OCI-LY7 (cell line): ENCODE data around the gene SNX9. TPM values are rescaled to one million over a fixed set of nuclear protein-coding genes. Genes with fewer than 3 reads are reported as not detected.

Experiments used
- BruUV-seq: library from RNA; stranded (reverse); fragments of 400-500 nt; replicated peaks from 2 replicates; lab custom pipeline; 2021; lab: Mats Ljungman, UMichigan
- CTCF ChIA-PET: fragments of 300-600 bp; sonication (Branson Sonifier 250); formaldehyde crosslinking; loops from one replicate; lab custom pipeline; 2022; ENCODE audit warnings: antibody characterized with exemption; ENCODE audit not compliant: unreplicated experiment; lab: Charles Lee
- POLR2A ChIA-PET: fragments of 300-600 bp; sonication (Branson Sonifier 250); formaldehyde crosslinking; loops from one replicate; lab custom pipeline; 2022; ENCODE audit warnings: antibody characterized with exemption; lab: Charles Lee
- DNase-seq: peaks from one replicate; pipeline ENCODE4 v3.0.0-alpha.2; 2015; ENCODE audit warnings: low spot score
- H2AFZ ChIP-seq: fragments of 200-600 bp; sonication (generic), shearing (Covaris generic); 2 replicates; pipeline ENCODE4 v1.6.1; 2014; ENCODE audit warnings: mild to moderate bottlenecking, antibody characterized with exemption, low read length, moderate library complexity
- H3K27ac ChIP-seq: fragments of 200-600 bp; sonication (generic); 2 replicates; pipeline ENCODE4 v1.5.1; 2014; ENCODE audit warnings: mixed run types, low read depth, mild to moderate bottlenecking, moderate library complexity, low read length, inconsistent platforms; ENCODE audit not compliant: poor library complexity, severe bottlenecking
- H3K36me3 ChIP-seq: fragments of 200-600 bp; sonication (generic); 2 replicates; pipeline ENCODE4 v1.6.1; 2014; ENCODE audit warnings: mild to moderate bottlenecking, antibody characterized with exemption, low read length, moderate library complexity, mixed read lengths; ENCODE audit not compliant: insufficient read depth
- H3K4me1 ChIP-seq: fragments of 200-600 bp; sonication (generic); 2 replicates; pipeline ENCODE4 v1.5.1; 2014; ENCODE audit warnings: mild to moderate bottlenecking, low read length; ENCODE audit not compliant: insufficient read depth, poor library complexity, severe bottlenecking
- H3K4me2 ChIP-seq: fragments of 200-600 bp; sonication (generic); 2 replicates; pipeline ENCODE4 v1.6.1; 2014; ENCODE audit warnings: mild to moderate bottlenecking, low read length
- H3K4me3 ChIP-seq: fragments of 200-600 bp; sonication (generic); 2 replicates; pipeline ENCODE4 v1.5.1; 2014; ENCODE audit warnings: mild to moderate bottlenecking, low read depth, low read length; ENCODE audit not compliant: poor library complexity, severe bottlenecking
- H3K79me2 ChIP-seq: fragments of 200-600 bp; sonication (generic); 2 replicates; pipeline ENCODE4 v1.6.1; 2016; ENCODE audit warnings: low read depth, mild to moderate bottlenecking, low read length, moderate library complexity, mixed read lengths; ENCODE audit not compliant: insufficient read depth
- H3K9me2 ChIP-seq: fragments of 200-600 bp; sonication (generic); 2 replicates; pipeline ENCODE4 v1.6.1; 2016; ENCODE audit warnings: mild to moderate bottlenecking, low read length, mixed read lengths; ENCODE audit not compliant: insufficient read depth
- H3K9me3 ChIP-seq: fragments of 200-600 bp; sonication (generic); 2 replicates; pipeline ENCODE4 v1.6.1; 2014; ENCODE audit warnings: mild to moderate bottlenecking, mixed run types, low read length, mixed read lengths
- H4K20me1 ChIP-seq: fragments of 200-600 bp; sonication (generic); 2 replicates; pipeline ENCODE4 v1.6.1; 2014; ENCODE audit warnings: mild to moderate bottlenecking, antibody characterized with exemption, low read length, moderate library complexity, mixed read lengths; ENCODE audit not compliant: insufficient read depth
- CTCF ChIP-seq: fragments of 200-600 bp; sonication (generic); conservative IDR thresholded peaks from 2 replicates; pipeline ENCODE4 v1.5.1; 2014; ENCODE audit warnings: mild to moderate bottlenecking, antibody characterized with exemption, low read length, moderate library complexity, mixed read lengths
- EZH2phosphoT487 ChIP-seq: fragments of 200-600 bp; sonication (generic); IDR thresholded peaks from 2 replicates; pipeline ENCODE4 v1.6.1; 2018; ENCODE audit warnings: low read depth, borderline replicate concordance, mild to moderate bottlenecking, mixed run types, antibody characterized with exemption, low read length, moderate library complexity, mixed read lengths
- intact Hi-C: fragments of 100-400 bp; cut with micrococcal nuclease; formaldehyde crosslinking; loops from one replicate; pipeline ENCODE4 v1.10.0; 2022; ENCODE audit not compliant: unreplicated experiment
- total RNA-seq, 2 experiments: library from RNA; depleted of rRNA in 1 of 2; stranded (reverse); fragments of >200 nt in 1 of 2; shearing (Covaris generic) in 1 of 2; gene quantifications; 2 replicates each; pipeline ENCODE4 v1.2.3, GENCODE V29; 2014 to 2022

SNX9 gene
- total RNA-seq, 2 experiments from 2014 or later = not detected

GRCh38 chr6:157865249-157865648 is 42.2 kb downstream of the SNX9 start:
- Histone ChIP-seq H3K4me1 (no peaks in the 10 kb centered on the region), H4K20me1 (no peaks in the 10 kb centered on the region), H3K4me3 (no peak overlapping the region), H3K9me3 (no peaks in the 10 kb centered on the region), H2AFZ (no peak overlapping the region), H3K27ac (no peak overlapping the region), H3K79me2 (no peaks in the 10 kb centered on the region), H3K4me2 (no peak overlapping the region), H3K9me2 (no peaks in the 10 kb centered on the region), H3K36me3 (no peaks in the 10 kb centered on the region)
- intact Hi-C loops = no loop called here
- ChIA-PET CTCF (no interaction called here), POLR2A (no interaction called here)
- no TSS peak for BruUV-seq
- DNase-seq = no peak
- TF ChIP-seq CTCF (no peak), EZH2phosphoT487 (no peak)

- intact Hi-C loops = no loop called here
- TF ChIP-seq CTCF = no peak
- no peak for TF ChIP-seq EZH2phosphoT487
- POLR2A ChIA-PET = no interaction called here
- DNase-seq = no peak
- Histone ChIP-seq H3K4me3 (no peak overlapping the region), H3K36me3 (no peaks in the 10 kb centered on the region), H2AFZ (no peak overlapping the region), H3K9me3 (no peaks in the 10 kb centered on the region), H3K27ac (no peak overlapping the region), H3K4me2 (no peak overlapping the region), H3K9me2 (no peaks in the 10 kb centered on the region), H3K4me1 (no peaks in the 10 kb centered on the region), H3K79me2 (no peaks in the 10 kb centered on the region), H4K20me1 (no peaks in the 10 kb centered on the region)
- BruUV-seq = no TSS peak
- CTCF ChIA-PET = no interaction called here
Measured at GRCh38 chr6:157867155-157867559, 44.1 kb downstream of the SNX9 start.

- Histone ChIP-seq H3K36me3 (no peaks in the 10 kb centered on the region), H3K4me3 (no peak overlapping the region), H3K9me3 (no peaks in the 10 kb centered on the region), H3K4me1 (no peaks in the 10 kb centered on the region), H3K27ac (no peak overlapping the region), H4K20me1 (no peaks in the 10 kb centered on the region), H3K4me2 (no peak overlapping the region), H3K9me2 (no peaks in the 10 kb centered on the region), H2AFZ (no peak overlapping the region), H3K79me2 (no peaks in the 10 kb centered on the region)
- ChIA-PET POLR2A (interaction anchor here (0.6 kb wide), 2 partner anchors 9 to 75 kb away, joined by 3 to 6 read pairs; no protein-coding TSS in a partner anchor), CTCF (interaction anchor here (0.6 kb wide), 1 partner anchor 102 kb away, joined by 3 read pairs; no protein-coding TSS in a partner anchor)
- TF ChIP-seq EZH2phosphoT487 (no peak), CTCF (no peak)
- DNase-seq = no peak
- BruUV-seq = no TSS peak
- intact Hi-C loops = no loop called here
Measured at GRCh38 chr6:157867981-157868380, 44.9 kb downstream of the SNX9 start.
